Peyer's patch (tissue), 4 donors: ENCODE data around the gene NEU2. TPM values are rescaled to one million over a fixed set of nuclear protein-coding genes. Genes with fewer than 3 reads are reported as not detected.
A peak's percentile ranks its signal among the peaks of the same experiment; 100 is the strongest.

ENCODE experiments used
- DNase-seq, 3 donors: peaks; one replicate each; pipeline ENCODE4 v3.0.0-alpha.2; 2017 to 2019
- H3K27ac ChIP-seq, 4 donors: fragments of 200-600 bp; sonication (generic); one replicate each; pipeline ENCODE4 v1.5.1; 2016 to 2019
- H3K27me3 ChIP-seq, 2 donors: fragments of 200-600 bp; sonication (generic); one replicate each; pipeline ENCODE4 v1.5.1; 2019
- H3K36me3 ChIP-seq, 3 donors: fragments of 200-600 bp; sonication (generic); one replicate each; pipeline ENCODE4 v1.5.1; 2016 to 2019
- H3K4me1 ChIP-seq, 4 donors: fragments of 200-600 bp; sonication (generic); one replicate each; pipeline ENCODE4 v1.5.1; 2016 to 2019
- H3K4me3 ChIP-seq, 4 donors: fragments of 200-600 bp; sonication (generic); 1 replicate in 3 of 4; 2 replicates in 1 of 4; pipeline ENCODE4 v1.5.1; 2016 to 2019; ENCODE audit warnings: mild to moderate bottlenecking in 1 of 4
- H3K9me3 ChIP-seq, 4 donors: fragments of 200-600 bp; sonication (generic); one replicate each; pipeline ENCODE4 v1.5.1; 2016 to 2019; ENCODE audit warnings: mild to moderate bottlenecking in 1 of 4
- POLR2A ChIP-seq, 2 donors: fragments of 450-650 bp; IDR thresholded peaks; one replicate each; pipeline ENCODE4 v1.5.1; 2017; ENCODE audit warnings: antibody characterized with exemption in 2 of 2, mild to moderate bottlenecking in 2 of 2, moderate library complexity in 2 of 2
- total RNA-seq, 4 donors: library from RNA; depleted of rRNA; stranded (reverse); fragments of >200 nt; gene quantifications; one replicate each; pipeline ENCODE4 v1.1.0, GENCODE V29; 2016
- TF ChIP-seq, protein P1 (sequence below), 6 experiments: fragments of 450-650 bp in 4 of 6; fragments of 200-600 bp in 2 of 6; sonication (generic) in 1 of 6; IDR thresholded peaks; one replicate each; pipeline ENCODE4 v1.5.1; 2017 to 2019; ENCODE audit warnings: antibody characterized with exemption in 6 of 6, mild to moderate bottlenecking in 3 of 6, moderate library complexity in 1 of 6

Gene NEU2
- total RNA-seq, 4 donors from 2014 or later, result not detected

DNA sequence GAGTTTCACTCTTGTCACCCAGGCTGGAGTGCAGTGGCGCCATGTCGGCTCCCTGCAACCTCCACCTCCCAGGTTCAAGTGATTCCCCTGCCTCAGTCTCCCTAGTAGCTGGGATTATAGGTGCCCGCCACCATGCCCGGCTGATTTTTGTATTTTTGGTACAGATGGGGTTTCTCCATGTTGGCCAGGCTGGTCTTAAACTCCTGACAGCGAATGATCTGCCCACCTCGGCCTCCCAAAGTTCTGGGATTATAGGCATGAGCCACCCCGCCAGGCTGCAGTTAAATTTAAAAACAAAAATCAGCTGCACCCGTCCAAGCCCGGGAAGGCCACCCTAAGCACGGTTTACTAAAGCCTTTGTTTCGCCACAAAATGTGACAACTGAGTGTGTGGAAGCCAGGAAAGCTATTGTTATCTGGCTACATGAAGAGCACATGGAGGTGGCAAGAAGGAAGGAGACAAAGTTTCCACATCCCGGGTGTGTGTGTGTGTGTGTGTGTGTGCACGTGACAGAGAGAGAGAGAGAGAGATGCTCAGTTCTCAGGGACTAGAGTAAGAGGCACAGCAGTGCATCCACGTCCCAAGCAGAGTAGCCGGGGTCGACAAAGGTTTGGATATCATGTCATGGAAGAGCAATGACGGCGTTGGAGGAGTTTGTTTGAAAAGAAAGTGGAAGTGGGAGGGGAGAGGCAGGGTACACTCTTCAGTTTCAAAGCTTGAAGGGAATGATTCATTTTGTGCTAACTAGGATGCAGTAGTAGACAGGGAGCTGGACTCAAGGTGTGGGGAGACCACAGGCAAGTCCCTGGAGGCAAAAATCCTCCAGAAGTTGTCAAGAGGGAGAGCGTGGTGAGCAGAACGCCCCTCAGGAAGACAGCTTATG lies 47.7 kb downstream of the NEU2 start:
- Histone ChIP-seq H3K27me3 (no peaks in the 10 kb centered on the region), H3K27ac (peak overlapping the region; percentile 78 to 95 (median 86)), H3K9me3 (no peaks in the 10 kb centered on the region), H3K36me3 (no peaks in the 10 kb centered on the region), H3K4me3 (no peak overlapping the region), H3K4me1 (peaks cover 0 to 67% (median 32%) of the 10 kb centered on the region in 4 donors)
- TF ChIP-seq POLR2A (IDR thresholded peaks at IDR 0.05), result no peak
- TF ChIP-seq, protein P1, sequence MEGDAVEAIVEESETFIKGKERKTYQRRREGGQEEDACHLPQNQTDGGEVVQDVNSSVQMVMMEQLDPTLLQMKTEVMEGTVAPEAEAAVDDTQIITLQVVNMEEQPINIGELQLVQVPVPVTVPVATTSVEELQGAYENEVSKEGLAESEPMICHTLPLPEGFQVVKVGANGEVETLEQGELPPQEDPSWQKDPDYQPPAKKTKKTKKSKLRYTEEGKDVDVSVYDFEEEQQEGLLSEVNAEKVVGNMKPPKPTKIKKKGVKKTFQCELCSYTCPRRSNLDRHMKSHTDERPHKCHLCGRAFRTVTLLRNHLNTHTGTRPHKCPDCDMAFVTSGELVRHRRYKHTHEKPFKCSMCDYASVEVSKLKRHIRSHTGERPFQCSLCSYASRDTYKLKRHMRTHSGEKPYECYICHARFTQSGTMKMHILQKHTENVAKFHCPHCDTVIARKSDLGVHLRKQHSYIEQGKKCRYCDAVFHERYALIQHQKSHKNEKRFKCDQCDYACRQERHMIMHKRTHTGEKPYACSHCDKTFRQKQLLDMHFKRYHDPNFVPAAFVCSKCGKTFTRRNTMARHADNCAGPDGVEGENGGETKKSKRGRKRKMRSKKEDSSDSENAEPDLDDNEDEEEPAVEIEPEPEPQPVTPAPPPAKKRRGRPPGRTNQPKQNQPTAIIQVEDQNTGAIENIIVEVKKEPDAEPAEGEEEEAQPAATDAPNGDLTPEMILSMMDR (IDR thresholded peaks at IDR 0.05), result no peak
- peak; percentile 18 to 54 (median 34) for DNase-seq

DNA sequence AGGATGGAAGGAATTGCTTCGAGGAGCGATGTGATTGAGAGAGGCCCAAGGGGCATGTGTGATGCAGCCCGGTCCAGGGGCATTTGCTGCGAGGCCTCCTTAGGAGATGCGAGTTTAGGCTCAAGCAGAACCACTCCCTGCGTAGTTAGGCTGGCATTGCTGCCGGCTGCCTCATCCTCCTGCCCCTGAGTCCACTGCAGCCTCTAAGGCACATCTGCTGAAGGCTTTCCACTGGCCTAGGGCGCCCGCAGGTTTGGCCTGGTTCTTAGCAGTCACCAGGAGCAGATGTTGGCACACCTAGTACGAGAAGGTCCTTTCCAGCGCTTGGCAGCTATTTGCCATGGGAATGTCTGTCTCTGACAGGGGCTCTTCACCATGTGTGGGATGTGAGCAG lies 48.4 kb downstream of the NEU2 start:
- no peaks in the 10 kb centered on the region for H3K36me3 ChIP-seq
- DNase-seq, result peak; percentile 19 to 45 (median 41)
- peak overlapping the region in 1 of 4 donors; percentile 1 for H3K4me3 ChIP-seq
- H3K27me3 ChIP-seq, result no peaks in the 10 kb centered on the region
- peaks cover 0 to 68% (median 31%) of the 10 kb centered on the region in 4 donors for H3K4me1 ChIP-seq
- H3K9me3 ChIP-seq, result no peaks in the 10 kb centered on the region
- no peak for TF ChIP-seq POLR2A (IDR thresholded peaks at IDR 0.05)
- peak overlapping the region; percentile 78 to 95 (median 86) for H3K27ac ChIP-seq

DNA sequence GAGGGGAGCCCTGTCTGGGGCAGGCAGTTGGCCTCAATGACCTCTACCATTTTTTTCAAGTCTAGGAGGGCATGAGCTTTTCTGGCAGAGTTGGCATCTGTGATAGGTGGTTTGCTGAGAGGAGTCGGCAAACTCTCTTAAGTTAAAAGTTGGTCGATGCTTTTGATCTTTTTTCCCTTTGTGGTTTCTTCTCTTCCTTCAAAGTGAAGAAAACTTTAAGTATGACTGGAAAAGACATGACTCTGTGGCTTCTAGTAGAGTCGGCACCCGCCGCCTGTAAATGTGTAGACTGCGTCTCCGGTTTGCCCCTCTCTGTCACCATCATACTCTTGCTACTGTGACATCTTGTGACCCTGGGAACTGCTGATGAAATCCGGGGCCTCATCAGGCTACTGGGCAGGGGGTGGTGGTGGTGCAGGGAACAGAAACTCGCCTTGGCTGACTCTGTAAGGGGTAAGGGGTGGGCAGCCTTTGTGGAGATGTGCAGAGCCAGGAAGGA lies 48.8 kb downstream of the NEU2 start:
- DNase-seq, result peak in 2 of 3 donors; percentile 45 to 62
- Histone ChIP-seq H3K4me3 (peak overlapping the region in 1 of 4 donors; percentile 1), H3K27ac (peak overlapping the region; percentile 78 to 95 (median 86)), H3K36me3 (no peaks in the 10 kb centered on the region), H3K4me1 (peaks cover 0 to 68% (median 33%) of the 10 kb centered on the region in 4 donors), H3K27me3 (no peaks in the 10 kb centered on the region), H3K9me3 (no peaks in the 10 kb centered on the region)
- TF ChIP-seq, protein P1 (IDR thresholded peaks at IDR 0.05), result no peak
- no peak for TF ChIP-seq POLR2A (IDR thresholded peaks at IDR 0.05)

DNA sequence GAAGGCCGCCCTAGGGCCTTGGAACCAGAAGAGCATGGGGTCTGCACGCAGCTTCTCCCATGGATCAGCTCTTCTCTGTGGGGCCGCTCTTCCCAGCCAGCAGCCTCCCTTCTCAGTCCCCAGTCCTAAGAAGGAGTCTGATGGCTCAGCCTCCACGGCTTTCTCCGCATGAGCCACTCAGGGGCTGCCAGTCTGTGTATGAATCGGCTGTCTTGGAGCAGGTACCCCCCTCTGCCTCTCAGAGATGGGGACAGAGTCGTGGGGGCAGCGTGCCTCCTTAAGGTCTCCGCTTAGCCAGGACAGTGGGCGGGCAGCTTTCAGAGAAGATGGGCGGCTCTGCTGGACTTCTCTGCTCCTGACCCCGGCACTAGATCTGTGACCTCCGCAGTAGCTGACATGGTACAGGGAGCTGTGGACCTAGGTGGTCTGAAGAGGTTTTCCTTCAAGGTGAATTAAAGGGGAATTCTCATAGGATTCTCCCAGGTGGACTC lies 49.3 kb downstream of the NEU2 start:
- Histone ChIP-seq H3K36me3 (no peaks in the 10 kb centered on the region), H3K9me3 (no peaks in the 10 kb centered on the region), H3K4me3 (peak overlapping the region in 1 of 4 donors; percentile 1), H3K4me1 (peaks cover 0 to 68% (median 35%) of the 10 kb centered on the region in 4 donors), H3K27ac (peak overlapping the region; percentile 78 to 95 (median 86)), H3K27me3 (no peaks in the 10 kb centered on the region)
- TF ChIP-seq, protein P1 (IDR thresholded peaks at IDR 0.05), result no peak
- no peak for TF ChIP-seq POLR2A (IDR thresholded peaks at IDR 0.05)
- DNase-seq, result peak in 2 of 3 donors; percentile 35 to 45

DNA sequence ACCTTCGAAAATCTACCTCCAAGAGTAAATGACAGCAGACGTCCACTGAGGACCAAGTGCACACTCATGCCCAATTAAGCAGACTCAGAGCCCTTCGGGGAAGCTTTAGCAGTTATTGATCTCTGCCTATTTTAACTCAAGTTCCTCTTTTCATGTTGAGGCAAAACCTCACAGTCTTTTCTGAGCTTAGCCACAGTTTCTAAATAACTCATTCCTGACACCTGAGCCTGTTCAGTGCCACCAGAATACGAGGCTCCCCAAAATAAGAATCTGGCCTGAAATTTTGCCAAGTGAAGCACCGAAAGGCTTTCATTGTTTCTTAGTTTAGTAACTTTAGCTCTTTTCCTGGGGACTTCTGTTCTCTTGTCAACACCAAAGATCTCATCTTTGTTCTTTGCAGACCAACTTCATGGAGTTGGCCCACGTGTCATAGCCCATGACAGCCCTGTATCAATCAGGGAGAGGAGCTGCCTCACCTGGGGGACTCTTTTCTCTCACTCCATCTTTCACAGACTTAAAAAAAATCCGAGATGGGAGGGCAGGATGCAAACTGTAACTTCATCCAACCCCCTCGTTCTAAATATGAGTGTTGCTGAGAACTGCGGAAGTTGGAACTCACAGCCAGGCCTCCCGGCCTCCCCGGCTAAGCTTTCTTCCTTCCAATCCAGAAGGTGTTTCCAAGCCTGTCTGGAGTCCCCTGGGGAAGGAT lies 49.9 kb downstream of the NEU2 start:
- H3K36me3 ChIP-seq, result no peaks in the 10 kb centered on the region
- H3K4me3 ChIP-seq, result peak overlapping the region in 1 of 4 donors; percentile 1
- TF ChIP-seq, protein P1 (IDR thresholded peaks at IDR 0.05), result no peak
- no peak for TF ChIP-seq POLR2A (IDR thresholded peaks at IDR 0.05)
- no peaks in the 10 kb centered on the region for H3K27me3 ChIP-seq
- peak overlapping the region; percentile 78 to 95 (median 86) for H3K27ac ChIP-seq
- H3K9me3 ChIP-seq, result no peaks in the 10 kb centered on the region
- peaks cover 0 to 72% (median 36%) of the 10 kb centered on the region in 4 donors for H3K4me1 ChIP-seq
- DNase-seq, result peak in 2 of 3 donors; percentile 35 to 53
